IMR-90 (cell line): Measurements from ENCODE around the gene FBXL16. TPM values are rescaled to one million over a fixed set of nuclear protein-coding genes. Genes with fewer than 3 reads are reported as not detected.

Source experiments
- ATAC-seq: fragments of 200-7000 bp; cut with Tn5 transposase; 2 replicates; pipeline ENCODE4 v1.9.1; 2020; ENCODE audit warnings: low read depth, mild to moderate bottlenecking, moderate library complexity
- BruUV-seq: library from RNA; stranded (reverse); fragments of 400-500 nt; replicated peaks from 2 replicates; lab custom pipeline; 2021; lab: Mats Ljungman, UMichigan
- CTCF ChIA-PET: fragments of 300-600 bp; formaldehyde crosslinking; extraction: SDS; loops from one replicate; lab custom pipeline; 2021; ENCODE audit warnings: antibody characterized with exemption; lab: Yijun Ruan, JAX
- POLR2A ChIA-PET: fragments of 300-600 bp; sonication (Branson Sonifier 250); formaldehyde crosslinking; loops from one replicate; lab custom pipeline; 2022; ENCODE audit warnings: antibody characterized with exemption; ENCODE audit not compliant: unreplicated experiment; lab: Charles Lee
- DNase-seq: peaks from one replicate; pipeline ENCODE4 v3.0.0; 2013
- H2AFZ ChIP-seq: replicated peaks from 2 replicates; pipeline ENCODE3; 2013; ENCODE audit warnings: low read length, mild to moderate bottlenecking; ENCODE audit not compliant: poor library complexity
- H2AK5ac ChIP-seq: 2 replicates; pipeline ENCODE4 v1.6.1; 2013; ENCODE audit warnings: low read depth, low read length, inconsistent platforms
- H2AK9ac ChIP-seq: replicated peaks from 2 replicates; pipeline ENCODE3; 2013; ENCODE audit warnings: mild to moderate bottlenecking, low read depth, low read length, moderate library complexity; ENCODE audit not compliant: poor library complexity
- H2BK120ac ChIP-seq: 2 replicates; pipeline ENCODE4 v1.6.1; 2013; ENCODE audit warnings: low read depth, low read length, inconsistent platforms
- H2BK15ac ChIP-seq: 3 replicates; pipeline ENCODE4 v1.6.1; 2013; ENCODE audit warnings: low read depth, low read length, inconsistent platforms
- H2BK20ac ChIP-seq: 2 replicates; pipeline ENCODE4 v1.6.1; 2013; ENCODE audit warnings: low read depth, mild to moderate bottlenecking, inconsistent platforms, low read length, moderate library complexity
- H2BK5ac ChIP-seq: 2 replicates; pipeline ENCODE4 v1.6.1; 2013; ENCODE audit warnings: mild to moderate bottlenecking, low read depth, low read length, inconsistent platforms; ENCODE audit not compliant: poor library complexity, severe bottlenecking
- H3K14ac ChIP-seq: replicated peaks from 2 replicates; pipeline ENCODE4 v1.6.1; 2013; ENCODE audit warnings: low read depth, low read length, inconsistent platforms
- H3K18ac ChIP-seq: 2 replicates; pipeline ENCODE4 v1.6.1; 2013; ENCODE audit warnings: low read depth, low read length, control low read depth
- H3K23ac ChIP-seq: 2 replicates; pipeline ENCODE4 v1.6.1; 2013; ENCODE audit warnings: low read depth, low read length, inconsistent platforms
- H3K27ac ChIP-seq: 2 replicates; pipeline ENCODE4 v1.5.1; 2013; ENCODE audit warnings: mild to moderate bottlenecking, control low read depth, low read length; ENCODE audit not compliant: insufficient read depth
- H3K27me3 ChIP-seq: 2 replicates; pipeline ENCODE4 v1.6.1; 2013; ENCODE audit warnings: low read length; ENCODE audit not compliant: control insufficient read depth, insufficient read depth
- H3K36me3 ChIP-seq: 2 replicates; pipeline ENCODE4 v1.6.1; 2013; ENCODE audit warnings: low read length, mixed read lengths; ENCODE audit not compliant: control insufficient read depth, insufficient read depth
- H3K4ac ChIP-seq: 2 replicates; pipeline ENCODE4 v1.6.1; 2013; ENCODE audit warnings: low read depth, low read length, inconsistent platforms
- H3K4me1 ChIP-seq: 2 replicates; pipeline ENCODE4 v1.6.1; 2013; ENCODE audit warnings: low read length, mixed read lengths; ENCODE audit not compliant: control insufficient read depth, insufficient read depth
- H3K4me2 ChIP-seq: 2 replicates; pipeline ENCODE4 v1.6.1; 2013; ENCODE audit warnings: low read depth, mild to moderate bottlenecking, control low read depth, low read length, moderate library complexity
- H3K4me3 ChIP-seq: 2 replicates; pipeline ENCODE4 v1.5.1; 2013; ENCODE audit warnings: low read depth, mild to moderate bottlenecking, control low read depth, low read length, moderate library complexity; ENCODE audit not compliant: insufficient read depth
- H3K56ac ChIP-seq: 2 replicates; pipeline ENCODE4 v1.6.1; 2013; ENCODE audit warnings: low read length, inconsistent platforms; ENCODE audit not compliant: insufficient read depth; ENCODE audit errors: extremely low read depth
- H3K79me1 ChIP-seq, 2 experiments: 2 replicates each; pipeline ENCODE4 v1.6.1; 2013; ENCODE audit warnings: low read length in 2 of 2, inconsistent platforms in 1 of 2, low read depth in 1 of 2
- H3K9ac ChIP-seq: 2 replicates; pipeline ENCODE4 v1.6.1; 2013; ENCODE audit warnings: low read depth, low read length, control low read depth
- H3K9me1 ChIP-seq: 2 replicates; pipeline ENCODE4 v1.6.1; 2013; ENCODE audit warnings: low read length, inconsistent platforms; ENCODE audit not compliant: insufficient read depth
- H3K9me3 ChIP-seq: 2 replicates; pipeline ENCODE4 v1.6.1; 2013; ENCODE audit warnings: low read length; ENCODE audit not compliant: control insufficient read depth, insufficient read depth
- H4K20me1 ChIP-seq: 2 replicates; pipeline ENCODE4 v1.6.1; 2013; ENCODE audit warnings: low read length, inconsistent platforms; ENCODE audit not compliant: insufficient read depth
- H4K5ac ChIP-seq: 2 replicates; pipeline ENCODE4 v1.6.1; 2013; ENCODE audit warnings: mild to moderate bottlenecking, low read depth, low read length, control low read depth
- H4K8ac ChIP-seq, 2 experiments: 2 replicates each; pipeline ENCODE4 v1.6.1; 2013; ENCODE audit warnings: low read depth in 2 of 2, low read length in 2 of 2, control low read depth in 1 of 2, inconsistent platforms in 1 of 2
- H4K91ac ChIP-seq: 2 replicates; pipeline ENCODE4 v1.6.1; 2013; ENCODE audit warnings: low read depth, low read length, inconsistent platforms; ENCODE audit not compliant: insufficient read depth
- BHLHE40 ChIP-seq: fragments of 150-350 bp; IDR thresholded peaks from 2 replicates; pipeline ENCODE4 v1.6.1; 2016; ENCODE audit warnings: mild to moderate bottlenecking, low read depth, low read length
- CEBPB ChIP-seq: IDR thresholded peaks from 2 replicates; pipeline ENCODE4 v1.6.1; 2012; ENCODE audit warnings: low read depth, low read length, improper control_type of control experiment
- CHD1 ChIP-seq: IDR thresholded peaks from 2 replicates; pipeline ENCODE4 v1.6.1; 2012; ENCODE audit warnings: low read depth, low read length, improper control_type of control experiment
- FOS ChIP-seq: fragments of 150-350 bp; IDR thresholded peaks from 2 replicates; pipeline ENCODE4 v1.6.1; 2016; ENCODE audit warnings: low read depth, low read length
- MAZ ChIP-seq: IDR thresholded peaks from 2 replicates; pipeline ENCODE4 v1.6.1; 2012; ENCODE audit warnings: low read depth, mild to moderate bottlenecking, low read length, improper control_type of control experiment, moderate library complexity, borderline replicate concordance
- MXI1 ChIP-seq: IDR thresholded peaks from 2 replicates; pipeline ENCODE4 v1.6.1; 2012; ENCODE audit warnings: low read depth, mild to moderate bottlenecking, low read length, moderate library complexity, borderline replicate concordance
- NFE2L2 ChIP-seq: fragments of 150-350 bp; IDR thresholded peaks from 2 replicates; pipeline ENCODE4 v1.6.1; 2016; ENCODE audit warnings: low read depth, mild to moderate bottlenecking, low read length
- RCOR1 ChIP-seq: IDR thresholded peaks from 2 replicates; pipeline ENCODE4 v1.6.1; 2012; ENCODE audit warnings: mild to moderate bottlenecking, low read length, improper control_type of control experiment; ENCODE audit not compliant: insufficient replicate concordance
- RFX5 ChIP-seq: IDR thresholded peaks from 2 replicates; pipeline ENCODE4 v1.8.0; 2012; ENCODE audit warnings: low read depth, mild to moderate bottlenecking, low read length, moderate library complexity
- SMC3 ChIP-seq: fragments of 150-350 bp; IDR thresholded peaks from 2 replicates; pipeline ENCODE4 v1.6.1; 2016; ENCODE audit warnings: low read depth, mild to moderate bottlenecking, antibody characterized with exemption, low read length, moderate library complexity
- WGBS, 2 experiments: methylation state at CpG; one replicate each; pipeline versions ENCODE4 v1.1.5 to v1.1.7; 2013; ENCODE audit warnings: missing lambda C conversion rate in 2 of 2; ENCODE audit not compliant: insufficient read length in 1 of 2; ENCODE audit errors: extremely low coverage in 2 of 2; 5-methylcytosine and 5-hydroxymethylcytosine counted together
- dilution Hi-C: fragments of 300-500 bp; cut with HindIII; formaldehyde crosslinking; loops from one replicate; pipeline ENCODE4 v1.14.3; 2018; ENCODE audit warnings: low sequenced_read_pairs; ENCODE audit not compliant: unreplicated experiment
- in situ Hi-C: fragments of 300-500 bp; cut with MboI; formaldehyde crosslinking; loops from 3 replicates; pipeline ENCODE4 v1.14.3; 2019; ENCODE audit warnings: low sequenced_read_pairs, inconsistent platforms, mixed read lengths
- intact Hi-C: fragments of 100-400 bp; cut with micrococcal nuclease; formaldehyde crosslinking; loops from 2 replicates; pipeline ENCODE4 v1.10.0; 2022
- polyA plus RNA-seq, 3 experiments: library from polyadenylated mRNA; depleted of rRNA; stranded (reverse); fragments of >200 nt; gene quantifications; 2 replicates each; pipeline ENCODE4 v1.2.3, GENCODE V29; 2012; ENCODE audit warnings: low replicate concordance in 1 of 3
- total RNA-seq: library from RNA; depleted of rRNA; stranded (reverse); fragments of >200 nt; gene quantifications from 2 replicates; pipeline ENCODE4 v1.2.3, GENCODE V29; 2012
- TF ChIP-seq, protein P1 (sequence below): fragments of 150-350 bp; IDR thresholded peaks from 2 replicates; pipeline ENCODE4 v1.6.1; 2017; ENCODE audit warnings: mild to moderate bottlenecking, antibody characterized with exemption, low read length, low read depth
- TF ChIP-seq, protein P2 (sequence below): conservative IDR thresholded peaks from 2 replicates; pipeline ENCODE4 v1.5.1; 2012; ENCODE audit warnings: mild to moderate bottlenecking, low read depth, low read length, improper control_type of control experiment
- TF ChIP-seq, protein P3 (sequence below): fragments of 150-350 bp; IDR thresholded peaks from 2 replicates; pipeline ENCODE4 v1.6.1; 2016; ENCODE audit warnings: low read depth, mild to moderate bottlenecking, low read length, moderate library complexity, borderline replicate concordance

Gene FBXL16
- total and polyA plus RNA-seq, 2 of the 4 experiments (the other 2 are of a cell fraction), result 0.18 to 2.2 TPM

DNA sequence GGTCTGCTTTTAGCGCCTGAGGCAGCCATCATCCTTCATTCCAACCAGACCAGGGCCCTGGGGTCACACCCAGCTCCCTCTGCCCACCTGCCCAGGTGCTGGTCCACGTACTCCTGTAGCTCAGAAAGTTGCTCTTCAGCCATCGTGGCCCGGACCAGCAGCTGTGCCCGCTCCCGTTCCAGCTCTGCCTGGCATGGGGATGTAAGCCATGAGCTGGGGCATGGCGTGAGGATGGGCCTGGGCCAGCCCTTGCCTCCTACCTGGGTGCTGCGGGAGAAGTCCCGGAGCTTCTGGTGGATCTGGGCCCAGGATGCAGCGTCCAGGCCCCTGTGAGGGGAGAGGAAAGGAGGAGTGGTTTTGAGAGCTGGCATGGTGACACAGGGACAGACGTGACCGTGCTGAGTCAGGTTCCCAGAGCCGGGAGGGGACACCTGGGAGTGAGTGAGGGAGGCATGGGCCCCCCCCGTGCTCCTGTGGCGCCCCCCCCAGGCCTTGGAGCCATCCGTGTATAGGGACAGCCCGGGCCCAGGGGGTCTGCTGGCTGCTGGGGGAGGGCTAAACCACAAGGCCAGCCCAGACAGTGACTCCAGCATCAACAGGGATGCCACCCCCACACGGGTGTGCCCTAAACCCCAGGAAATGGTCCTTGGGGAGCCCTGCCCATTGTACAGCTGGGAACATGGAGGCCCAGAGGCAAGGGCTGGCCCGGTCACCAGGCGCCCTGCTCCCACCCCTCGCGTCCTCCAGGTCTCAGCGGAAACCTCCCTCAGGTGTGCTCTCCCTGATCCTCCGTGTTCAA lies 17.4 kb upstream of the FBXL16 start:
- H4K20me1 ChIP-seq, result no peaks in the 10 kb centered on the region
- intact Hi-C loops, result no loop called here
- ChIA-PET POLR2A (no interaction called here), CTCF (no interaction called here)
- peak overlapping the region; percentile 35 for H2AK9ac ChIP-seq
- H2AK5ac ChIP-seq, result no peak overlapping the region
- H2BK5ac ChIP-seq, result no peak overlapping the region
- no peak overlapping the region for H3K4me2 ChIP-seq
- no peak overlapping the region for H4K5ac ChIP-seq
- in situ Hi-C loops, result loop anchor here (25.0 kb wide), 1 partner anchor 339 kb away; the partner anchor contains the start of gene SSTR5
- no peak overlapping the region for H3K14ac ChIP-seq
- ATAC-seq, result no peak
- TF ChIP-seq MAZ, result no peak
- no peak for TF ChIP-seq BHLHE40
- no peak for TF ChIP-seq CEBPB
- TF ChIP-seq SMC3, result no peak
- TF ChIP-seq, protein P1, sequence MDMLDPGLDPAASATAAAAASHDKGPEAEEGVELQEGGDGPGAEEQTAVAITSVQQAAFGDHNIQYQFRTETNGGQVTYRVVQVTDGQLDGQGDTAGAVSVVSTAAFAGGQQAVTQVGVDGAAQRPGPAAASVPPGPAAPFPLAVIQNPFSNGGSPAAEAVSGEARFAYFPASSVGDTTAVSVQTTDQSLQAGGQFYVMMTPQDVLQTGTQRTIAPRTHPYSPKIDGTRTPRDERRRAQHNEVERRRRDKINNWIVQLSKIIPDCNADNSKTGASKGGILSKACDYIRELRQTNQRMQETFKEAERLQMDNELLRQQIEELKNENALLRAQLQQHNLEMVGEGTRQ, result no peak
- no peak for TF ChIP-seq RFX5
- TF ChIP-seq RCOR1, result no peak
- TF ChIP-seq, protein P2, sequence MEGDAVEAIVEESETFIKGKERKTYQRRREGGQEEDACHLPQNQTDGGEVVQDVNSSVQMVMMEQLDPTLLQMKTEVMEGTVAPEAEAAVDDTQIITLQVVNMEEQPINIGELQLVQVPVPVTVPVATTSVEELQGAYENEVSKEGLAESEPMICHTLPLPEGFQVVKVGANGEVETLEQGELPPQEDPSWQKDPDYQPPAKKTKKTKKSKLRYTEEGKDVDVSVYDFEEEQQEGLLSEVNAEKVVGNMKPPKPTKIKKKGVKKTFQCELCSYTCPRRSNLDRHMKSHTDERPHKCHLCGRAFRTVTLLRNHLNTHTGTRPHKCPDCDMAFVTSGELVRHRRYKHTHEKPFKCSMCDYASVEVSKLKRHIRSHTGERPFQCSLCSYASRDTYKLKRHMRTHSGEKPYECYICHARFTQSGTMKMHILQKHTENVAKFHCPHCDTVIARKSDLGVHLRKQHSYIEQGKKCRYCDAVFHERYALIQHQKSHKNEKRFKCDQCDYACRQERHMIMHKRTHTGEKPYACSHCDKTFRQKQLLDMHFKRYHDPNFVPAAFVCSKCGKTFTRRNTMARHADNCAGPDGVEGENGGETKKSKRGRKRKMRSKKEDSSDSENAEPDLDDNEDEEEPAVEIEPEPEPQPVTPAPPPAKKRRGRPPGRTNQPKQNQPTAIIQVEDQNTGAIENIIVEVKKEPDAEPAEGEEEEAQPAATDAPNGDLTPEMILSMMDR, result no peak
- no peak for TF ChIP-seq FOS
- no peak for TF ChIP-seq CHD1
- no peak for TF ChIP-seq MXI1
- no peak for TF ChIP-seq NFE2L2
- TF ChIP-seq, protein P3, sequence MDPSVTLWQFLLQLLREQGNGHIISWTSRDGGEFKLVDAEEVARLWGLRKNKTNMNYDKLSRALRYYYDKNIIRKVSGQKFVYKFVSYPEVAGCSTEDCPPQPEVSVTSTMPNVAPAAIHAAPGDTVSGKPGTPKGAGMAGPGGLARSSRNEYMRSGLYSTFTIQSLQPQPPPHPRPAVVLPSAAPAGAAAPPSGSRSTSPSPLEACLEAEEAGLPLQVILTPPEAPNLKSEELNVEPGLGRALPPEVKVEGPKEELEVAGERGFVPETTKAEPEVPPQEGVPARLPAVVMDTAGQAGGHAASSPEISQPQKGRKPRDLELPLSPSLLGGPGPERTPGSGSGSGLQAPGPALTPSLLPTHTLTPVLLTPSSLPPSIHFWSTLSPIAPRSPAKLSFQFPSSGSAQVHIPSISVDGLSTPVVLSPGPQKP, result no peak
- peaks cover 14% of the 10 kb centered on the region for H3K4me1 ChIP-seq
- H4K8ac ChIP-seq, result no peak overlapping the region
- H2BK120ac ChIP-seq, result no peak overlapping the region
- no peak overlapping the region for H3K23ac ChIP-seq
- H3K9me1 ChIP-seq, result peaks cover 2% of the 10 kb centered on the region; the same call in 1 of the 2 replicates
- no peak overlapping the region for H3K18ac ChIP-seq
- dilution Hi-C loops, result no loop called here
- no peak for DNase-seq
- no peak overlapping the region for H4K91ac ChIP-seq
- H2BK15ac ChIP-seq, result no peak overlapping the region
- no peak overlapping the region for H3K4me3 ChIP-seq
- H2BK20ac ChIP-seq, result no peak overlapping the region
- no peak overlapping the region for H3K4ac ChIP-seq
- H3K56ac ChIP-seq, result no peak overlapping the region
- no peaks in the 10 kb centered on the region for H3K9me3 ChIP-seq
- no peak overlapping the region for H3K9ac ChIP-seq
- no peaks in the 10 kb centered on the region for H3K27me3 ChIP-seq
- BruUV-seq, result no TSS peak
- peak overlapping the region; percentile 5 for H2AFZ ChIP-seq
- peaks cover 13 to 15% of the 10 kb centered on the region in 2 experiments for H3K79me1 ChIP-seq
- H3K36me3 ChIP-seq, result peaks cover 1% of the 10 kb centered on the region; the same call in 1 of the 2 replicates
- no peak overlapping the region for H3K27ac ChIP-seq
- 97% methylated on average over 11 of the region's 24 CpGs; no CpG with 5 or more reads in 1 of the 2 experiments for WGBS, 2 experiments
